ENCODE measurements around the gene PRLR. TPM values are rescaled to one million over a fixed set of nuclear protein-coding genes. Genes with fewer than 3 reads are reported as not detected.

The PRLR gene
- total RNA-seq, 1 experiment from 2014 or later: 2.5 TPM

DNA sequence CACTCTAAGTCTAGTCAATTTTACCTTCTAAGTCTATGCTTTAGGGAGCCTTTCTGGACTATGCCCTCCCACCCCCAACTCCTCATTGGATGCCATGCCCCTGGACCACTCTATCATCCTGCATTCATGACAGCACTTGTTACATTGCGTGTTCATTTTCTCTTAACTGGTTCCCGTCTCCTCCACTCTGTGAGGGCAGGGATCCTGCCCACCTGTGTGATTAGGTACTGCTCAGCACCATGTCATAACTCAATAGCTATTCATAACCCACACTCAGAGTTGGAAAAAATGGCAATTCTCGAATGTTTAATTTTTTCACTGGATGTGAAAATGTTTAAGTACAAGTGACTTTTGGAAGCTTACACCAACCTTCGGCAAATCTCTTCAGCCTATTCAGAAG is 88.5 kb downstream of the PRLR start:
- Histone ChIP-seq H3T11ph (ENCODE audit: low read length) (no peak overlapping the region), H2BK12ac (ENCODE audit: insufficient read length, low read depth, low read length) (no peak overlapping the region), H3K27ac (ENCODE audit: insufficient read length, low read depth, low read length) (no peak overlapping the region), H4K91ac (ENCODE audit: insufficient read length, low read depth, low read length) (no peak overlapping the region), H3K9ac (ENCODE audit: extremely low read depth, insufficient read length, low read length) (no peak overlapping the region), H4K8ac (replicated peaks; ENCODE audit: insufficient read length, low read depth, low read length) (no peak overlapping the region), H3K27me3 (ENCODE audit: insufficient read depth, low read length) (no peaks in the 10 kb centered on the region), H3K14ac (ENCODE audit: insufficient read depth, low read length) (no peak overlapping the region), H3K56ac (ENCODE audit: insufficient read length, low read depth, low read length) (no peak overlapping the region), H3K4me1 (ENCODE audit: insufficient read depth, low read length) (peaks cover 2% of the 10 kb centered on the region; the same call in 1 of the 2 replicates), H3K23me2 (ENCODE audit: insufficient read length, low read depth, low read length, poor library complexity, severe bottlenecking) (no peaks in the 10 kb centered on the region), H2AFZ (ENCODE audit: low read length) (no peak overlapping the region), H2BK5ac (ENCODE audit: insufficient read length, low read length) (no peak overlapping the region), H3K79me2 (ENCODE audit: insufficient read depth, low read length) (no peaks in the 10 kb centered on the region), H3K79me1 (ENCODE audit: insufficient read depth, low read depth, low read length, poor library complexity, severe bottlenecking) (no peaks in the 10 kb centered on the region), H2BK120ac (ENCODE audit: low read depth, low read length, poor library complexity, severe bottlenecking) (no peak overlapping the region), H4K20me1 (ENCODE audit: control insufficient read depth, insufficient read depth, insufficient read length) (no peaks in the 10 kb centered on the region), H2BK15ac (ENCODE audit: low read depth, low read length) (no peak overlapping the region), H3K4me2 (ENCODE audit: insufficient read depth, insufficient read length, low read length) (no peak overlapping the region), H3K23ac (ENCODE audit: insufficient read length, low read depth, low read length) (no peak overlapping the region), H4K5ac (ENCODE audit: insufficient read length, low read depth, low read length) (no peak overlapping the region), H2AK5ac (ENCODE audit: insufficient read length, low read length) (no peak overlapping the region), H3K4ac (ENCODE audit: low read depth, low read length) (no peak overlapping the region), H3K9me3 (ENCODE audit: control insufficient read depth, low read depth, low read length) (no peaks in the 10 kb centered on the region), H2BK20ac (ENCODE audit: low read depth, low read length, poor library complexity, severe bottlenecking) (no peak overlapping the region), H3K18ac (ENCODE audit: insufficient read length, low read depth, low read length) (no peak overlapping the region)
- Mint-ChIP-seq H3K27ac (no peak overlapping the region), H3K27me3 (ENCODE audit: low read depth) (peaks cover 2% of the 10 kb centered on the region; the same call in 1 of the 2 replicates), H3K9me3 (no peaks in the 10 kb centered on the region; a peak in 1 of 5 replicates), H3K4me3 (no peak overlapping the region), H3K36me3 (ENCODE audit: insufficient read depth in 1 of 3, low read depth in 3 of 3) (no peaks in the 10 kb centered on the region), H3K4me1 (peaks cover 9 to 14% of the 10 kb centered on the region in 2 experiments)
- TF ChIP-seq, protein P1, sequence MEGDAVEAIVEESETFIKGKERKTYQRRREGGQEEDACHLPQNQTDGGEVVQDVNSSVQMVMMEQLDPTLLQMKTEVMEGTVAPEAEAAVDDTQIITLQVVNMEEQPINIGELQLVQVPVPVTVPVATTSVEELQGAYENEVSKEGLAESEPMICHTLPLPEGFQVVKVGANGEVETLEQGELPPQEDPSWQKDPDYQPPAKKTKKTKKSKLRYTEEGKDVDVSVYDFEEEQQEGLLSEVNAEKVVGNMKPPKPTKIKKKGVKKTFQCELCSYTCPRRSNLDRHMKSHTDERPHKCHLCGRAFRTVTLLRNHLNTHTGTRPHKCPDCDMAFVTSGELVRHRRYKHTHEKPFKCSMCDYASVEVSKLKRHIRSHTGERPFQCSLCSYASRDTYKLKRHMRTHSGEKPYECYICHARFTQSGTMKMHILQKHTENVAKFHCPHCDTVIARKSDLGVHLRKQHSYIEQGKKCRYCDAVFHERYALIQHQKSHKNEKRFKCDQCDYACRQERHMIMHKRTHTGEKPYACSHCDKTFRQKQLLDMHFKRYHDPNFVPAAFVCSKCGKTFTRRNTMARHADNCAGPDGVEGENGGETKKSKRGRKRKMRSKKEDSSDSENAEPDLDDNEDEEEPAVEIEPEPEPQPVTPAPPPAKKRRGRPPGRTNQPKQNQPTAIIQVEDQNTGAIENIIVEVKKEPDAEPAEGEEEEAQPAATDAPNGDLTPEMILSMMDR (conservative IDR thresholded peaks at IDR 0.05): no peak
- DNase-seq: no peak
- no CpG with 5 or more reads among the region's 4 CpGs for WGBS (ENCODE audit: extremely low coverage, insufficient read length, low lambda C conversion rate)
